GM18909 (cell line): ENCODE results near the gene XXYLT1.

Experiments
- ATAC-seq: cut with Tn5 transposase; IDR thresholded peaks from one replicate; pipeline ENCODE4 v1.9.1; 2021; ENCODE audit warnings: mild to moderate bottlenecking; ENCODE audit not compliant: unreplicated experiment, poor library complexity

The XXYLT1 gene

DNA sequence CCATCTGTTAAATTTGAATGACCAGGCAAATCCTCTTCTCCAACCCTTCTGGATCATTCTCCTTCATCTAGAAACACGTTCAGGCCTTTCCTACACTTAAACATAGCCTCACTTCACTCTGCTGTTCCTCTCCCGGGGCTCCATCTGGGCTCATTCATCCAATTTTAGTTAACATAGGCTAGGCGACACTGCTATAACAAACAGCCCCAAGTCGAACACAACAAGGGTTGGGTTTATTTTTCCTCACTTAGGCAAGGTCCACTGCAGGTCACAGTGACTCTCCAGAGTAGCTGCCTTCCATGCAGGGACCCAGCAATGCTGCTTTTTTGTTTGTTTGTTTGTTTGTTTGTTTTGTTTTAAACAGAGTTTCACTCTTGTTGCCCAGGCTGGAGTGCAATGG lies 250.8 kb downstream of the XXYLT1 start:
- ATAC-seq, result no peak

- ATAC-seq, result no peak
Measured at GRCh38 chr3:195019335-195019734, 251.6 kb downstream of the XXYLT1 start.
